HFF-Myc (cell line): ENCODE data around the gene KIFBP.
"Not testable (repeated sequence)": the region's sequence is repeated elsewhere in the genome, so short reads cannot be mapped to it uniquely, and the experiment has no call there.

ENCODE experiments used
- DNase-seq: peaks from one replicate; pipeline ENCODE4 v3.0.0-alpha.2; 2011; ENCODE audit warnings: low read depth; ENCODE audit errors: extremely low read depth
- H3K4me3 ChIP-seq: replicated peaks from 2 replicates; pipeline ENCODE4 v1.5.1; 2011; ENCODE audit warnings: low read depth, mild to moderate bottlenecking, control low read depth, low read length
- TF ChIP-seq, protein P1 (sequence below): IDR thresholded peaks from 2 replicates; pipeline ENCODE4 v1.5.1; 2012; ENCODE audit warnings: mild to moderate bottlenecking, low read depth, low read length, control low read depth; ENCODE audit errors: missing control alignments

KIFBP gene

DNA sequence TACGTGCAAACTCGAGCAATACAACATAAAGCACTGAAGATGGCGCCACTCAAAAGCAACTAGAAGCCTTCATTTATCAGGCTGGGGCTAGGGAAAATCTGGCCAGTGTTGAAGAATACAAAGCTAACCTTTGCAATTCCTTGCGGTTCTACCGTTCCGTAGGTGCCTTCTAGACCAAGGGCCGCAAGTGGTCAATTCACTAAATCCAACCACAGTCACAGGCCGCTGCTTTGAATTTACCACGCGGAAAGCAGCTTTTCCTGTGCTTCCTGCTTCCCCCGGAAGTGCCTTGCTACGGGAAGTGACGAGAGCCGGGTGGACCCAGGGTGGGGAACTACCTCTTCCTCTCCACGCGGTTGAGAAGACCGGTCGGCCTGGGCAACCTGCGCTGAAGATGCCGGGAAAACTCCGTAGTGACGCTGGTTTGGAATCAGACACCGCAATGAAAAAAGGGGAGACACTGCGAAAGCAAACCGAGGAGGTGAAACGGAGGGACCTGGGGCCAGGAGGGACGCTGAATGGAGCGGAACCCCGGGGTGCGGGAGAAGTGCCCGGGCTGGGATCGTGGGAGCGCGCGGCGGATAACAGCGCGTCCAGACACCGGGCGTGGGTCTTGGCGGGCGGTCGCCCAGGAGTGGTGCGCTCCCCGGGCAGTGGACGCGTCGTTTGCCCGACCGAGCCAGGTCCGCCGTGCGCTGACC lies 32.6 kb upstream of the KIFBP start, which contains the start of gene DDX21:
DDX21 (plus strand) TSS at position 339 of the 701 bp plus-strand sequence; CDS start at position 395, 56 bp downstream.
- peak; percentile 76 for DNase-seq
- peak within 1 kb of the TSS; percentile 73 for H3K4me3 ChIP-seq

DNA sequence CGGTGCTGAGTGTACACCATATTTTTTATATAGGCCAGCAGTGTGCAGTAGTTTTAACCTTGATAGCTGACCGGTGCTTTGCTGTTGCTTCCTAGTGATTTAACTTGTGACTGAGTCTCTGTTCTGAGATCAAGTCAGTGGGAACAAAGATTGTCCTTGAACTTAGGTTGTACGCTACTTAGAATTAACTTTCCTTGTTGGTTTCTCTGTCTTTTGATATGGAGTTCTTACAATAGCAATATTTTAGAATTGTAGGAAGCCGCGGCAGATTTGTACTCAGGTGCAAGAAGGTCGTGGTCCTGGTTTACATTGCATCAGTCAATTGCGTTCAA lies 31.4 kb upstream of the KIFBP start:
- DNase-seq = no peak
- TF ChIP-seq, protein P1, sequence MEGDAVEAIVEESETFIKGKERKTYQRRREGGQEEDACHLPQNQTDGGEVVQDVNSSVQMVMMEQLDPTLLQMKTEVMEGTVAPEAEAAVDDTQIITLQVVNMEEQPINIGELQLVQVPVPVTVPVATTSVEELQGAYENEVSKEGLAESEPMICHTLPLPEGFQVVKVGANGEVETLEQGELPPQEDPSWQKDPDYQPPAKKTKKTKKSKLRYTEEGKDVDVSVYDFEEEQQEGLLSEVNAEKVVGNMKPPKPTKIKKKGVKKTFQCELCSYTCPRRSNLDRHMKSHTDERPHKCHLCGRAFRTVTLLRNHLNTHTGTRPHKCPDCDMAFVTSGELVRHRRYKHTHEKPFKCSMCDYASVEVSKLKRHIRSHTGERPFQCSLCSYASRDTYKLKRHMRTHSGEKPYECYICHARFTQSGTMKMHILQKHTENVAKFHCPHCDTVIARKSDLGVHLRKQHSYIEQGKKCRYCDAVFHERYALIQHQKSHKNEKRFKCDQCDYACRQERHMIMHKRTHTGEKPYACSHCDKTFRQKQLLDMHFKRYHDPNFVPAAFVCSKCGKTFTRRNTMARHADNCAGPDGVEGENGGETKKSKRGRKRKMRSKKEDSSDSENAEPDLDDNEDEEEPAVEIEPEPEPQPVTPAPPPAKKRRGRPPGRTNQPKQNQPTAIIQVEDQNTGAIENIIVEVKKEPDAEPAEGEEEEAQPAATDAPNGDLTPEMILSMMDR = no peak
- H3K4me3 ChIP-seq = peak overlapping the region; percentile 73

More for the DNA sequence above, 32.6 kb upstream of the KIFBP start, which contains the start of gene DDX21:
- TF ChIP-seq, protein P1 = no peak

- TF ChIP-seq, protein P1 = no peak
- no peak for DNase-seq
- H3K4me3 ChIP-seq = peak overlapping the region; percentile 73
Observed at GRCh38 chr10:68957654-68958053, 30.9 kb upstream of the KIFBP start.

GRCh38 chr10:68959695-68960527 lies 28.7 kb upstream of the KIFBP start:
- peak overlapping the region; percentile 73 for H3K4me3 ChIP-seq
- TF ChIP-seq, protein P1 = no peak
- no peak for DNase-seq

GRCh38 chr10:68963151-68963550 lies 25.5 kb upstream of the KIFBP start:
- H3K4me3 ChIP-seq = no peak overlapping the region
- TF ChIP-seq, protein P1 = no peak
- DNase-seq = no peak

DNA sequence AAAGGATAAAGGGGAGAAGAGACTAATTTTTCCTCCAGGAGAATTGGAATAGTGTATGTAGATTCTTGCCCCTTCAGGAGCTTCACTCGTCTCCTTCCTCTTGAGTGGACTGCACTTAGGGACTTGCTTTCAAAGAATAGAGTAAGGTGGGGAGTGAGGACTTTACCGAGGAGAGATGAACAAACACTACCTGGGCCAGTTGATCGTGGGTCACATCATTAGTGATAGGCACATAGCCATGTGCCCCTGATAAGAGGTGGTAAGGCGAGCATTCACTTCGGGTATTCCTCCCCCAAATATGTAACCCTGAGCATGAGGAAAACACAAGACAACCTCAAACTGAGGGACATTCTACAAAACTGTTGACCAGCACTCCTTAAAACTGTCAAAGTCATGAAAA lies 14.6 kb upstream of the KIFBP start:
- TF ChIP-seq, protein P1 = no peak

GRCh38 chr10:68975936-68976473 lies 12.6 kb upstream of the KIFBP start:
- not testable (repeated sequence) for H3K4me3 ChIP-seq

More for the DNA sequence above, 14.6 kb upstream of the KIFBP start:
- H3K4me3 ChIP-seq = no peak overlapping the region
- no peak for DNase-seq

DNA sequence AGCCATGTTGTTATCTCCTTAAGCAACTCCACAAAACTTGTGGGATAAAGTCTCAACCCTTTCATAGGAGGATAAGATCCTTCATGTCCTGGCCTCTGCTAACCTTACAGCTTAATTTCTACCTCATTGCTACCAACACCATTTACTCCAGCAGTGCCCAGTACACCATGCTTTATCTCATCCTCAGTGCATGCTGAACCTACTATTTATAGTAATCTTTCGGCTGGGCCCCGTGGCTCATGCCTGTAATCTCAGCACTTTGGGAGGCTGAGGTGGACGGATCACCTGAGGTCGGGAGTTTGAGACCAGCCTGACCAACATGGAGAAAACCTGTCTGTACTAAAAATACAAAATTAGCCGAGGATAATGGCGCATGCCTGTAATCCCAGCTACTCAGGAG lies 8.9 kb upstream of the KIFBP start:
- DNase-seq, H3K4me3 ChIP-seq: not testable (repeated sequence)

More at GRCh38 chr10:68975936-68976473, 12.6 kb upstream of the KIFBP start:
- DNase-seq = not testable (repeated sequence)
